B cell (primary cell): Measurements from ENCODE around the gene SHBG.

ENCODE experiments used
- CTCF ChIP-seq: fragments of 200-600 bp; IDR thresholded peaks from one replicate; pipeline ENCODE4 v1.8.0; 2022; ENCODE audit warnings: antibody characterized with exemption, mild to moderate bottlenecking
- EZH2 ChIP-seq: IDR thresholded peaks from 2 replicates; pipeline ENCODE4 v1.6.1; 2012; ENCODE audit warnings: borderline replicate concordance, low read depth, mild to moderate bottlenecking, moderate library complexity, low read length; ENCODE audit not compliant: insufficient read depth, poor library complexity, severe bottlenecking

- TF ChIP-seq EZH2: no peak
- no peak for TF ChIP-seq CTCF
Measured at GRCh38 chr17:7629939-7630571, at the start of gene SHBG.
